Measurements from ENCODE around the gene ABHD2. TPM values are rescaled to one million over a fixed set of nuclear protein-coding genes. Genes with fewer than 3 reads are reported as not detected.

The ABHD2 gene
- total and polyA plus RNA-seq, 2 donors (not counting 1 experiment from before 2014, with no cell fraction given): 39.5 to 84.9 TPM

DNA sequence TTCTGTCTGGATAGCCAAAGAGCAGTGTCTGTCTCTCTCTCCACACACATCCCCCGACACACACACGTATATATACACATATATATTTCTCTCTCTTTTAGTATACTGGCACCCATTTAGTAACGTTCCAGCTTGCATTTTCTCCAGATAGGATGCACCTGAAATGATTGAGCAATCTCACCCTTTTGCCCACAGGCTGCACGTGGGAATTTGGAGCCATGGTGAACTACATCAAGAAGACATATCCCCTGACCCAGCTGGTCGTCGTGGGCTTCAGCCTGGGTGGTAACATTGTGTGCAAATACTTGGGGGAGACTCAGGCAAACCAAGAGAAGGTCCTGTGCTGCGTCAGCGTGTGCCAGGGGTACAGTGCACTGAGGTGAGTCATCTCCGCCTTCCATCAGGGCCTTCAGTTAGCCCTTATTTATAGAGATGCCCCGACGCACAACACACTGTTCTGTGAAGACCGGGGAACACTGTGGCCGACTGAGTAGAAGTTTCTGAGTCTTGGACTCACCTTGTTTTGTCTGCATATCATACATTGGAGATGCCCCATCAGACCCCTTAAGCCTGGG lies 87.4 kb downstream of the ABHD2 start:
- Histone ChIP-seq H3K4me1 (ENCODE audit: control insufficient read depth, extremely low read depth, insufficient read depth, low read length) (peaks cover 2% of the 10 kb centered on the region), H4K20me1 (ENCODE audit: control insufficient read depth, extremely low read depth, insufficient read depth, low read length) (no peaks in the 10 kb centered on the region), H3K36me3 (ENCODE audit: control insufficient read depth, insufficient read depth, low read length) (peaks cover 2% of the 10 kb centered on the region), H3K27me3 (ENCODE audit: control insufficient read depth, insufficient read depth, low read length) (no peaks in the 10 kb centered on the region), H3K4me3 (replicated peaks in 1 of 4; ENCODE audit: control extremely low read depth in 1 of 4, insufficient read depth in 1 of 4, low read depth in 3 of 4, low read length in 4 of 4) (no peak overlapping the region), H3K79me2 (ENCODE audit: control insufficient read depth, insufficient read depth, low read length) (no peaks in the 10 kb centered on the region), H3K9me3 (ENCODE audit: control insufficient read depth, insufficient read depth, low read depth, low read length) (no peaks in the 10 kb centered on the region), H3K4me2 (ENCODE audit: extremely low read depth, insufficient read depth, low read length) (no peak overlapping the region), H3K27ac (ENCODE audit: insufficient read depth, low read length) (no peak overlapping the region), H3K9ac (ENCODE audit: insufficient read depth, low read length) (no peak overlapping the region), H2AFZ (ENCODE audit: low read length) (no peak overlapping the region)
- no peak for TF ChIP-seq EZH2 (IDR thresholded peaks at IDR 0.05; ENCODE audit: low read length, missing control alignments)
- TF ChIP-seq, protein P1, sequence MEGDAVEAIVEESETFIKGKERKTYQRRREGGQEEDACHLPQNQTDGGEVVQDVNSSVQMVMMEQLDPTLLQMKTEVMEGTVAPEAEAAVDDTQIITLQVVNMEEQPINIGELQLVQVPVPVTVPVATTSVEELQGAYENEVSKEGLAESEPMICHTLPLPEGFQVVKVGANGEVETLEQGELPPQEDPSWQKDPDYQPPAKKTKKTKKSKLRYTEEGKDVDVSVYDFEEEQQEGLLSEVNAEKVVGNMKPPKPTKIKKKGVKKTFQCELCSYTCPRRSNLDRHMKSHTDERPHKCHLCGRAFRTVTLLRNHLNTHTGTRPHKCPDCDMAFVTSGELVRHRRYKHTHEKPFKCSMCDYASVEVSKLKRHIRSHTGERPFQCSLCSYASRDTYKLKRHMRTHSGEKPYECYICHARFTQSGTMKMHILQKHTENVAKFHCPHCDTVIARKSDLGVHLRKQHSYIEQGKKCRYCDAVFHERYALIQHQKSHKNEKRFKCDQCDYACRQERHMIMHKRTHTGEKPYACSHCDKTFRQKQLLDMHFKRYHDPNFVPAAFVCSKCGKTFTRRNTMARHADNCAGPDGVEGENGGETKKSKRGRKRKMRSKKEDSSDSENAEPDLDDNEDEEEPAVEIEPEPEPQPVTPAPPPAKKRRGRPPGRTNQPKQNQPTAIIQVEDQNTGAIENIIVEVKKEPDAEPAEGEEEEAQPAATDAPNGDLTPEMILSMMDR (conservative IDR thresholded peaks at IDR 0.05 in 1 of 2, IDR thresholded peaks at IDR 0.05 in 1 of 2; ENCODE audit: low read depth in 1 of 2, low read length in 2 of 2): no peak
- DNase-seq (ENCODE audit: low read depth in 2 of 2): no peak

DNA sequence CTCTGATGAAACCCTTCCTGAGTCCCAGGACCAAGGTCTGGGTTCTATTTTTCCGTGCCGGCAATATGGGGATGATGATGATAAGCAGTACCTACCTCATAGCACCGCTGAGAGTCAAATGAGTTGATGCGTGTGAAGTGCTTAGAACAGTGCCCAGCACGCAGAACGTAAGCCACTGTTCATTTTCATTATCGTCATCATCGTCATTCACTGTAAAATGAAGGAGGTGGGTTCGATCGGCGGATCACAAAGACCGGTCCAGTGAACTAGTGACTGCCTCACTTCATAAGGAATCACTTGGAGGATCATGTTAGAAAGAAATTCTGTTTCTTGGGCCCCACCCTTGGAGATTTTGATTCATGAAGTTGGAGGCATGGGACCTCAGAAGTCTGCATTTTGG lies 88.9 kb downstream of the ABHD2 start:
- H3K9ac ChIP-seq (ENCODE audit: insufficient read depth, low read length): no peak overlapping the region
- H3K4me3 ChIP-seq (replicated peaks in 1 of 4; ENCODE audit: control extremely low read depth in 1 of 4, insufficient read depth in 1 of 4, low read depth in 3 of 4, low read length in 4 of 4): no peak overlapping the region
- no peak for TF ChIP-seq EZH2 (IDR thresholded peaks at IDR 0.05; ENCODE audit: low read length, missing control alignments)
- TF ChIP-seq, protein P1 (conservative IDR thresholded peaks at IDR 0.05 in 1 of 2, IDR thresholded peaks at IDR 0.05 in 1 of 2; ENCODE audit: low read depth in 1 of 2, low read length in 2 of 2): no peak
- H3K27ac ChIP-seq (ENCODE audit: insufficient read depth, low read length): no peak overlapping the region
- no peaks in the 10 kb centered on the region for H4K20me1 ChIP-seq (ENCODE audit: control insufficient read depth, extremely low read depth, insufficient read depth, low read length)
- no peak overlapping the region for H2AFZ ChIP-seq (ENCODE audit: low read length)
- no peaks in the 10 kb centered on the region for H3K79me2 ChIP-seq (ENCODE audit: control insufficient read depth, insufficient read depth, low read length)
- peaks cover 2% of the 10 kb centered on the region for H3K36me3 ChIP-seq (ENCODE audit: control insufficient read depth, insufficient read depth, low read length)
- H3K9me3 ChIP-seq (ENCODE audit: control insufficient read depth, insufficient read depth, low read depth, low read length): no peaks in the 10 kb centered on the region
- peaks cover 2% of the 10 kb centered on the region for H3K4me1 ChIP-seq (ENCODE audit: control insufficient read depth, extremely low read depth, insufficient read depth, low read length)
- DNase-seq (ENCODE audit: low read depth in 2 of 2): no peak
- no peak overlapping the region for H3K4me2 ChIP-seq (ENCODE audit: extremely low read depth, insufficient read depth, low read length)
- H3K27me3 ChIP-seq (ENCODE audit: control insufficient read depth, insufficient read depth, low read length): no peaks in the 10 kb centered on the region

DNA sequence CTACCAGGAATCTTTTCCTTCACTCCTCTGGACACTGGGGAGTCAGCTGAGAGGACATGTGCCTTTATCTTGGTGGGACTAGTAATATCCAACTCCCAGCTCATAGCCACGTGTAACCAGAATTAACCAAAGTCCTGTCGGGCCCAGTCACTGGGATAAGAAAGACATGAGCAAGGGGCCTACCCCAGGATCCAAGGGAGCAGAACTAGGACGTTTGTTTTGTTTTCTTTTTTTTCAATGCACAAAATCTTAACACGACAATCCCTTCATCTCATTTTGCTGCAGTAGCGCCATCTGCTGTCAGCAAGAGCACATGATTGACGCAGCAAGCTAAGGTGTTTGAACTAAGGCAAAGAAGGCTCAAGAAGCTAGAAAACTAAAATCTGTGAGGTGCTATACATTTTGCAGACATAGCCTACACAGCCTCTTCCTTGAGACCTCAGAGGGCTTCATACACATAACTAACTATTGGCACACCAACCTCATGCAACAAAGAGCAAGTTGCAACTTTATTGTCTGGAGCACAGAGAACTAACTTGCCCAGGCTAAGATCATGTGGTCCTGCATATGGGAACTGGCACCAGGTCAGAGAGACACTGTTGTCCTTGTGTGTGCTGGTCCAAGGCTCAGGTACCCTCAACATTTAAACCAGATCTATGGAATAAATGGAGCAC lies 89.5 kb downstream of the ABHD2 start:
- H3K36me3 ChIP-seq (ENCODE audit: control insufficient read depth, insufficient read depth, low read length): peaks cover 2% of the 10 kb centered on the region
- H4K20me1 ChIP-seq (ENCODE audit: control insufficient read depth, extremely low read depth, insufficient read depth, low read length): no peaks in the 10 kb centered on the region
- TF ChIP-seq, protein P1 (conservative IDR thresholded peaks at IDR 0.05 in 1 of 2, IDR thresholded peaks at IDR 0.05 in 1 of 2; ENCODE audit: low read depth in 1 of 2, low read length in 2 of 2): peak; percentile 87 to 94
- TF ChIP-seq EZH2 (IDR thresholded peaks at IDR 0.05; ENCODE audit: low read length, missing control alignments): no peak
- peaks cover 2% of the 10 kb centered on the region for H3K4me1 ChIP-seq (ENCODE audit: control insufficient read depth, extremely low read depth, insufficient read depth, low read length)
- no peaks in the 10 kb centered on the region for H3K27me3 ChIP-seq (ENCODE audit: control insufficient read depth, insufficient read depth, low read length)
- H2AFZ ChIP-seq (ENCODE audit: low read length): no peak overlapping the region
- no peak overlapping the region for H3K27ac ChIP-seq (ENCODE audit: insufficient read depth, low read length)
- H3K9ac ChIP-seq (ENCODE audit: insufficient read depth, low read length): no peak overlapping the region
- no peaks in the 10 kb centered on the region for H3K79me2 ChIP-seq (ENCODE audit: control insufficient read depth, insufficient read depth, low read length)
- H3K4me2 ChIP-seq (ENCODE audit: extremely low read depth, insufficient read depth, low read length): no peak overlapping the region
- peak; percentile 60 to 85 for DNase-seq (ENCODE audit: low read depth in 2 of 2)
- H3K9me3 ChIP-seq (ENCODE audit: control insufficient read depth, insufficient read depth, low read depth, low read length): no peaks in the 10 kb centered on the region
- H3K4me3 ChIP-seq (replicated peaks in 1 of 4; ENCODE audit: control extremely low read depth in 1 of 4, insufficient read depth in 1 of 4, low read depth in 3 of 4, low read length in 4 of 4): no peak overlapping the region

All from fibroblast of lung (primary cell).